B cell (primary cell): Measurements from ENCODE around the gene PTPRT.

ENCODE experiments used
- CTCF ChIP-seq: fragments of 200-600 bp; IDR thresholded peaks from one replicate; pipeline ENCODE4 v1.8.0; 2022; ENCODE audit warnings: antibody characterized with exemption, mild to moderate bottlenecking
- EZH2 ChIP-seq: IDR thresholded peaks from 2 replicates; pipeline ENCODE4 v1.6.1; 2012; ENCODE audit warnings: borderline replicate concordance, low read depth, mild to moderate bottlenecking, moderate library complexity, low read length; ENCODE audit not compliant: insufficient read depth, poor library complexity, severe bottlenecking

GRCh38 chr20:43092386-43093088 is 97.2 kb downstream of the PTPRT start:
- TF ChIP-seq CTCF, result no peak
- no peak for TF ChIP-seq EZH2
